HG02943 (cell line): Measurements from ENCODE around the gene SLC22A13.
"Not testable (repeated sequence)": the region's sequence is repeated elsewhere in the genome, so short reads cannot be mapped to it uniquely, and the experiment has no call there.

Experiments used
- ATAC-seq: cut with Tn5 transposase; IDR thresholded peaks from one replicate; pipeline ENCODE4 v1.9.1; 2021; ENCODE audit warnings: mild to moderate bottlenecking, low read depth, moderate library complexity; ENCODE audit not compliant: unreplicated experiment

The SLC22A13 gene

GRCh38 chr3:38260474-38260873 is 5.1 kb upstream of the SLC22A13 start:
- no peak for ATAC-seq

GRCh38 chr3:38264353-38264771 is 1.2 kb upstream of the SLC22A13 start:
- no peak for ATAC-seq

- ATAC-seq = no peak
Measured at GRCh38 chr3:38264779-38265178, 833 bp upstream of the SLC22A13 start.

- no peak for ATAC-seq
Measured at GRCh38 chr3:38266810-38267209, 1.2 kb downstream of the SLC22A13 start.

- no peak for ATAC-seq
Measured at GRCh38 chr3:38267662-38268061, 2.0 kb downstream of the SLC22A13 start.

- no peak for ATAC-seq
Measured at GRCh38 chr3:38268087-38268486, 2.5 kb downstream of the SLC22A13 start.

GRCh38 chr3:38268522-38268921 is 2.9 kb downstream of the SLC22A13 start:
- no peak for ATAC-seq

GRCh38 chr3:38270606-38271005 is 5.0 kb downstream of the SLC22A13 start:
- ATAC-seq = no peak

GRCh38 chr3:38271553-38271952 is 5.9 kb downstream of the SLC22A13 start:
- ATAC-seq = no peak

GRCh38 chr3:38274864-38275649 is 9.4 kb downstream of the SLC22A13 start:
- no peak for ATAC-seq

GRCh38 chr3:38275658-38276057 is 10.0 kb downstream of the SLC22A13 start:
- ATAC-seq = no peak

- ATAC-seq = no peak
Measured at GRCh38 chr3:38276081-38276916, 10.7 kb downstream of the SLC22A13 start.

GRCh38 chr3:38276917-38277630 is 11.5 kb downstream of the SLC22A13 start:
- no peak for ATAC-seq

- ATAC-seq = no peak
Measured at GRCh38 chr3:38278841-38279240, 13.2 kb downstream of the SLC22A13 start.

GRCh38 chr3:38281895-38282686 is 16.5 kb downstream of the SLC22A13 start, which contains the start of gene SLC22A14:
TSS of gene SLC22A14 (plus strand) at chr3:38282294. CDS start at chr3:38306027, 23,733 bp downstream.
- ATAC-seq = no peak

- ATAC-seq = no peak
Measured at GRCh38 chr3:38283810-38284755, 18.5 kb downstream of the SLC22A13 start.

- ATAC-seq = no peak
Measured at GRCh38 chr3:38284756-38285150, 19.1 kb downstream of the SLC22A13 start.

GRCh38 chr3:38289286-38290217 is 23.9 kb downstream of the SLC22A13 start:
- not testable (repeated sequence) for ATAC-seq
